ENCODE results near the gene PTPRT.

DNA sequence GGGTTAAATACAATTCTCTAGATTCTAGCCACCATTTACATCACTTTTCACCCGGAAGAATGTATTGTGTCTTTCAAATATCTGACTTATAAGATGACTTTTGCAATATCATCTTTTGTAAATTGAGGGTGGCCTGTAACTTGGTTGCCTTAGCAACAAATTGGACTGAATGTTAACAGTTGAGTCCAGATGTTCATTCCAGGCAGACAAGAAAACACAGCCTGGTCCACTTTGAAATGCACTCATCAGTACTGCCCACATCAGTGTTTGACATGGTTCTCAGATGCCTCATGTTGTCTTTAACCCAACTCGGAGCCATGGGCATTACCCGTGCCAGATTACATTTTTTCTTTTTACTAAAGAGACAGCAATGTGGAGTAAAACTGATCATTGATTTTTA is 789.9 kb downstream of the PTPRT start:
- TF ChIP-seq, protein P1, sequence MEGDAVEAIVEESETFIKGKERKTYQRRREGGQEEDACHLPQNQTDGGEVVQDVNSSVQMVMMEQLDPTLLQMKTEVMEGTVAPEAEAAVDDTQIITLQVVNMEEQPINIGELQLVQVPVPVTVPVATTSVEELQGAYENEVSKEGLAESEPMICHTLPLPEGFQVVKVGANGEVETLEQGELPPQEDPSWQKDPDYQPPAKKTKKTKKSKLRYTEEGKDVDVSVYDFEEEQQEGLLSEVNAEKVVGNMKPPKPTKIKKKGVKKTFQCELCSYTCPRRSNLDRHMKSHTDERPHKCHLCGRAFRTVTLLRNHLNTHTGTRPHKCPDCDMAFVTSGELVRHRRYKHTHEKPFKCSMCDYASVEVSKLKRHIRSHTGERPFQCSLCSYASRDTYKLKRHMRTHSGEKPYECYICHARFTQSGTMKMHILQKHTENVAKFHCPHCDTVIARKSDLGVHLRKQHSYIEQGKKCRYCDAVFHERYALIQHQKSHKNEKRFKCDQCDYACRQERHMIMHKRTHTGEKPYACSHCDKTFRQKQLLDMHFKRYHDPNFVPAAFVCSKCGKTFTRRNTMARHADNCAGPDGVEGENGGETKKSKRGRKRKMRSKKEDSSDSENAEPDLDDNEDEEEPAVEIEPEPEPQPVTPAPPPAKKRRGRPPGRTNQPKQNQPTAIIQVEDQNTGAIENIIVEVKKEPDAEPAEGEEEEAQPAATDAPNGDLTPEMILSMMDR (IDR thresholded peaks at IDR 0.05): no peak
- TF ChIP-seq POLR2A (IDR thresholded peaks at IDR 0.05): no peak
